ENCODE measurements around the gene REM2.
"Not testable (repeated sequence)": the region's sequence is repeated elsewhere in the genome, so short reads cannot be mapped to it uniquely, and the experiment has no call there.

The REM2 gene

GRCh38 chr14:22844221-22845102, 38.6 kb upstream of the REM2 start:
- H3K4me3 Mint-ChIP-seq: no peak overlapping the region
- no peak overlapping the region for H3K27ac Mint-ChIP-seq
- ATAC-seq: no peak
- no peaks in the 10 kb centered on the region for H3K36me3 Mint-ChIP-seq (ENCODE audit: low read depth)
- H3K27me3 Mint-ChIP-seq: peaks cover 27% of the 10 kb centered on the region
- peaks cover 2% of the 10 kb centered on the region for H3K4me1 Mint-ChIP-seq
- DNase-seq: no peak
- no peaks in the 10 kb centered on the region for H3K9me3 Mint-ChIP-seq

- ATAC-seq (no peak), DNase-seq (no peak)
- Mint-ChIP-seq H3K27me3 (peaks cover 29% of the 10 kb centered on the region), H3K9me3 (no peaks in the 10 kb centered on the region), H3K27ac (no peak overlapping the region), H3K36me3 (ENCODE audit: low read depth) (no peaks in the 10 kb centered on the region), H3K4me1 (peaks cover 2% of the 10 kb centered on the region), H3K4me3 (no peak overlapping the region)
Measured at GRCh38 chr14:22845103-22845394, 38.0 kb upstream of the REM2 start.

DNA sequence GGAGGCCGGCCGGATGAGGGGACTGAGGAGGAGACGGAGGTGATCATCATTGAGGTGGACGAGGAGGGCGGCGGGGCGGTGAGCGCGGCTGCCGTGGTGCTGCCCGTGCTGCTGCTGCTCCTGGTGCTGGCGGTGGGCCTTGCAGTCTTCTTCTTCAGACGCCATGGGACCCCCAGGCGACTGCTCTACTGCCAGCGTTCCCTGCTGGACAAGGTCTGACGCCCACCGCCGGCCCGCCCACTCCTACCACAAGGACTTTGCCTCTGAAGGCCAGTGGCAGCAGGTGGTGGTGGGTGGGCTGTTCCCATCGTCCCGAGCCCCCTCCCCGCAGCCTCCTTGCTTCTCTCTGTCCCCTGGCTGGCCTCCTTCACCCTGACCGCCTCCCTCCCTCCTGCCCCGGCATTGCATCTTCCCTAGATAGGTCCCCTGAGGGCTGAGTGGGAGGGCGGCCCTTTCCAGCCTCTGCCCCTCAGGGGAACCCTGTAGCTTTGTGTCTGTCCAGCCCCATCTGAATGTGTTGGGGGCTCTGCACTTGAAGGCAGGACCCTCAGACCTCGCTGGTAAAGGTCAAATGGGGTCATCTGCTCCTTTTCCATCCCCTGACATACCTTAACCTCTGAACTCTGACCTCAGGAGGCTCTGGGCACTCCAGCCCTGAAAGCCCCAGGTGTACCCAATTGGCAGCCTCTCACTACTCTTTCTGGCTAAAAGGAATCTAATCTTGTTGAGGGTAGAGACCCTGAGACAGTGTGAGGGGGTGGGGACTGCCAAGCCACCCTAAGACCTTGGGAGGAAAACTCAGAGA, 37.0 kb upstream of the REM2 start:
- Mint-ChIP-seq H3K4me3 (no peak overlapping the region), H3K4me1 (peaks cover 2% of the 10 kb centered on the region), H3K9me3 (no peaks in the 10 kb centered on the region), H3K27me3 (peaks cover 29% of the 10 kb centered on the region), H3K27ac (no peak overlapping the region), H3K36me3 (ENCODE audit: low read depth) (no peaks in the 10 kb centered on the region)
- DNase-seq: no peak
- ATAC-seq: no peak

DNA sequence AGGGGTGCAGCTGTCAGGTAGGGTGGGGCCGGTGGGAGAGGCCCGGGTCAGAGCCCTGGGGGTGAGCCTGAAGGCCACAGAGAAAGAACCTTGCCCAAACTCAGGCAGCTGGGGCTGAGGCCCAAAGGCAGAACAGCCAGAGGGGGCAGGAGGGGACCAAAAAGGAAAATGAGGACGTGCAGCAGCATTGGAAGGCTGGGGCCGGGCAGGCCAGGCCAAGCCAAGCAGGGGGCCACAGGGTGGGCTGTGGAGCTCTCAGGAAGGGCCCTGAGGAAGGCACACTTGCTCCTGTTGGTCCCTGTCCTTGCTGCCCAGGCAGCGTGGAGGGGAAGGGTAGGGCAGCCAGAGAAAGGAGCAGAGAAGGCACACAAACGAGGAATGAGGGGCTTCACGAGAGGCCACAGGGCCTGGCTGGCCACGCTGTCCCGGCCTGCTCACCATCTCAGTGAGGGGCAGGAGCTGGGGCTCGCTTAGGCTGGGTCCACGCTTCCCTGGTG, 36.2 kb upstream of the REM2 start:
- H3K27ac Mint-ChIP-seq: no peak overlapping the region
- no peaks in the 10 kb centered on the region for H3K36me3 Mint-ChIP-seq (ENCODE audit: low read depth)
- no peak for DNase-seq
- H3K4me1 Mint-ChIP-seq: peaks cover 6% of the 10 kb centered on the region
- no peak overlapping the region for H3K4me3 Mint-ChIP-seq
- H3K27me3 Mint-ChIP-seq: peaks cover 29% of the 10 kb centered on the region
- ATAC-seq: no peak
- H3K9me3 Mint-ChIP-seq: no peaks in the 10 kb centered on the region

GRCh38 chr14:22847661-22848341, 35.2 kb upstream of the REM2 start:
- Mint-ChIP-seq H3K27ac (no peak overlapping the region), H3K36me3 (ENCODE audit: low read depth) (no peaks in the 10 kb centered on the region), H3K27me3 (peaks cover 29% of the 10 kb centered on the region), H3K4me1 (peaks cover 8% of the 10 kb centered on the region), H3K9me3 (no peaks in the 10 kb centered on the region), H3K4me3 (no peak overlapping the region)
- ATAC-seq (no peak), DNase-seq (no peak)

GRCh38 chr14:22848351-22849164, 34.5 kb upstream of the REM2 start:
- H3K4me3 Mint-ChIP-seq: no peak overlapping the region
- H3K36me3 Mint-ChIP-seq (ENCODE audit: low read depth): no peaks in the 10 kb centered on the region
- peaks cover 26% of the 10 kb centered on the region for H3K27me3 Mint-ChIP-seq
- H3K27ac Mint-ChIP-seq: no peak overlapping the region
- H3K9me3 Mint-ChIP-seq: no peaks in the 10 kb centered on the region
- DNase-seq (no peak), ATAC-seq (no peak)
- peaks cover 15% of the 10 kb centered on the region for H3K4me1 Mint-ChIP-seq

GRCh38 chr14:22849212-22849819, 33.7 kb upstream of the REM2 start:
- no peak overlapping the region for H3K27ac Mint-ChIP-seq
- no peaks in the 10 kb centered on the region for H3K9me3 Mint-ChIP-seq
- H3K36me3 Mint-ChIP-seq (ENCODE audit: low read depth): no peaks in the 10 kb centered on the region
- H3K4me3 Mint-ChIP-seq: no peak overlapping the region
- ATAC-seq (no peak), DNase-seq (no peak)
- peaks cover 23% of the 10 kb centered on the region for H3K27me3 Mint-ChIP-seq
- H3K4me1 Mint-ChIP-seq: peaks cover 15% of the 10 kb centered on the region

GRCh38 chr14:22850944-22851764, 31.9 kb upstream of the REM2 start:
- Mint-ChIP-seq H3K27me3 (peaks cover 25% of the 10 kb centered on the region), H3K9me3 (no peaks in the 10 kb centered on the region), H3K4me1 (peaks cover 22% of the 10 kb centered on the region), H3K4me3 (no peak overlapping the region), H3K27ac (no peak overlapping the region), H3K36me3 (ENCODE audit: low read depth) (no peaks in the 10 kb centered on the region)
- peak; percentile 30 for DNase-seq
- no peak for ATAC-seq

- peaks cover 27% of the 10 kb centered on the region for H3K27me3 Mint-ChIP-seq
- not testable (repeated sequence) for H3K36me3 Mint-ChIP-seq (ENCODE audit: low read depth); H3K4me3 Mint-ChIP-seq; H3K27ac Mint-ChIP-seq; H3K9me3 Mint-ChIP-seq; DNase-seq; ATAC-seq
- H3K4me1 Mint-ChIP-seq: peaks cover 22% of the 10 kb centered on the region
Measured at GRCh38 chr14:22852178-22852577, 30.8 kb upstream of the REM2 start.

DNA sequence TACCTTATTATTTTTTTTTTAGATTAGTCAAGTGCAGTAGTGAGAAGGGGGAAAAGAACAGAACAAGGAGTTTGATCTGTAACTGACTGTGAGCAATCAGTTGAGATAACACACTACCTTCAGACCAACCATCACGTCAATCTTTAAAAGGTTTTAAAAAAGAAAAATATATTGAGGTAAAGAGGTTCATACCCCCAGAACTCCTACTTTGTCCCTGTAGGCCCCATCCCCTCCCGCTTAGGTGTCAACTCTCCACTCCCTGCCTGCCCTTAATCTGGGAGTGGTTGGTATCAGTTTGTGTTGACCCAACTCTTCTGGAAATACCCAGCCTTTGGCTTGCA, 30.5 kb upstream of the REM2 start:
- ATAC-seq: no peak
- Mint-ChIP-seq H3K9me3 (no peaks in the 10 kb centered on the region), H3K36me3 (ENCODE audit: low read depth) (no peaks in the 10 kb centered on the region), H3K4me1 (peaks cover 21% of the 10 kb centered on the region), H3K4me3 (no peak overlapping the region), H3K27me3 (peaks cover 30% of the 10 kb centered on the region), H3K27ac (peak overlapping the region; percentile 65)
- DNase-seq: no peak

DNA sequence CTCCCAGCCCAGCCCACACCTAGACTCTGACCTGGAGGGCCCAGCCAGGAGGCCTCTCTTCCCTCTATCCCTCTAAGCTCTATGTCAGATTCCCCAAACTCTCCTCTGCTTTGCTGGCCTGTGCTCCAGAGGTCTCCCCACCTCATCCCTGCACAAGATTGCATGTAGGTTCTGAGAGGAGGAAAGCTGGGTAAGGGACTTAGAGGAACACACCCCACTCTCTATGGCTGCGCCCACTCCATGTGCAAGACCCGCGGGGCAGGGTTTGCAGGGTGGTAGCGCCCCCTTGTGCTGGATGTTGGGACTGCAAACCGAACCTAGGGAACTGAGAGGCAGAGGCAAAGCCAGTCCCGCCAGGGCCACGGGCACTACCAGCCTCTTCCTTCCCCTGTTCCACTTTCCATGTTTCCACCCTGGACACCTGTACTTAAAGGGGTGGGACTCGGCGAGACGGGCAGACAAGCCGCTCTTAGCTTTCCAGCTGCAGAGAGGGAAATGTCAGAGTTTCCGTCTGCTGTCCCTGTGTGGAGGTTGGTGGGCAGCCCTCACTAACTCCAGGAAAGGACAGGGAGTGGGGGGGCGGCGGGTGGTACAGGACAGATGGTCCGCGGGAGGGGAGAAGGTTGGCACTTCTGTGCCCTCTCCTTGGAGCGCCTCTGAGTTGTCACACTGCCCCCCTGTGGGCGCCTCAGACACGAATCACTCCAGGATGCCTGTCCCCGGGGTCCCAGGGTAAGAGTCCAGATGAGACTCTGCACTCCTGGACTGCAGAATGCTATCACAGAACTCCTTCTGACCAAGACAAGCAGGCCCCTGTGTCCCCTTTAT, 29.9 kb upstream of the REM2 start:
- H3K36me3 Mint-ChIP-seq (ENCODE audit: low read depth): no peaks in the 10 kb centered on the region
- H3K4me3 Mint-ChIP-seq: peak overlapping the region; percentile 76
- H3K27me3 Mint-ChIP-seq: peaks cover 26% of the 10 kb centered on the region
- no peaks in the 10 kb centered on the region for H3K9me3 Mint-ChIP-seq
- DNase-seq: peak; percentile 96
- H3K27ac Mint-ChIP-seq: peak overlapping the region; percentile 65
- peak; percentile 85 for ATAC-seq
- H3K4me1 Mint-ChIP-seq: peaks cover 23% of the 10 kb centered on the region

- not testable (repeated sequence) for H3K27ac Mint-ChIP-seq; ATAC-seq; H3K9me3 Mint-ChIP-seq; H3K36me3 Mint-ChIP-seq (ENCODE audit: low read depth); DNase-seq; H3K4me3 Mint-ChIP-seq
- H3K27me3 Mint-ChIP-seq: peaks cover 22% of the 10 kb centered on the region
- H3K4me1 Mint-ChIP-seq: peaks cover 30% of the 10 kb centered on the region
Measured at GRCh38 chr14:22854296-22854695, 28.7 kb upstream of the REM2 start.

Data from activated naive CD8-positive, alpha-beta T cell treated with anti-CD3 and anti-CD28 coated beads, Interleukin-2, amount 50 U/mL, for 24 hours (primary cell).